ENCODE data around the gene ALAD.
"Not testable (repeated sequence)": the region's sequence is repeated elsewhere in the genome, so short reads cannot be mapped to it uniquely, and the experiment has no call there.

ALAD gene

GRCh38 chr9:113387560-113388230, 13.4 kb downstream of the ALAD start:
- no peaks in the 10 kb centered on the region for H3K9me3 ChIP-seq (ENCODE audit: insufficient read depth, low read length)
- H3K36me3 ChIP-seq (replicated peaks; ENCODE audit: low read depth, low read length) = peaks cover 23% of the 10 kb centered on the region
- no peak overlapping the region for H3K4me2 ChIP-seq (ENCODE audit: low read length)
- H2AFZ ChIP-seq (ENCODE audit: low read depth, low read length) = no peak overlapping the region
- no peak overlapping the region for H3K27ac ChIP-seq (ENCODE audit: low read length)
- H3K9ac ChIP-seq (ENCODE audit: low read length) = no peak overlapping the region
- no peak for TF ChIP-seq CTCF (IDR thresholded peaks at IDR 0.05; ENCODE audit: low read depth, low read length)
- no peak for TF ChIP-seq EZH2phosphoT487 (IDR thresholded peaks at IDR 0.05; ENCODE audit: low read depth)
- no peaks in the 10 kb centered on the region for H3K4me1 ChIP-seq (ENCODE audit: low read length)
- no peaks in the 10 kb centered on the region for H4K20me1 ChIP-seq (ENCODE audit: insufficient read depth, low read length)
- no peak overlapping the region for H3K4me3 ChIP-seq (ENCODE audit: low read length)
- no peaks in the 10 kb centered on the region for H3K79me2 ChIP-seq (ENCODE audit: low read length)
- H3K27me3 ChIP-seq (ENCODE audit: low read depth, low read length) = no peaks in the 10 kb centered on the region

- Histone ChIP-seq H3K9ac (ENCODE audit: low read length) (no peak overlapping the region), H3K4me2 (ENCODE audit: low read length) (no peak overlapping the region), H2AFZ (ENCODE audit: low read depth, low read length) (no peak overlapping the region), H3K27ac (ENCODE audit: low read length) (no peak overlapping the region), H3K79me2 (ENCODE audit: low read length) (no peaks in the 10 kb centered on the region), H3K36me3 (replicated peaks; ENCODE audit: low read depth, low read length) (peaks cover 18% of the 10 kb centered on the region), H3K27me3 (ENCODE audit: low read depth, low read length) (no peaks in the 10 kb centered on the region), H3K4me3 (ENCODE audit: low read length) (no peak overlapping the region), H3K9me3 (ENCODE audit: insufficient read depth, low read length) (no peaks in the 10 kb centered on the region), H4K20me1 (ENCODE audit: insufficient read depth, low read length) (no peaks in the 10 kb centered on the region), H3K4me1 (ENCODE audit: low read length) (no peaks in the 10 kb centered on the region)
- no peak for TF ChIP-seq EZH2phosphoT487 (IDR thresholded peaks at IDR 0.05; ENCODE audit: low read depth)
- no peak for TF ChIP-seq CTCF (IDR thresholded peaks at IDR 0.05; ENCODE audit: low read depth, low read length)
Measured at GRCh38 chr9:113386571-113387393, 14.3 kb downstream of the ALAD start.

- H3K9me3 ChIP-seq (ENCODE audit: insufficient read depth, low read length) = no peaks in the 10 kb centered on the region
- peaks cover under 1% of the 10 kb centered on the region for H3K36me3 ChIP-seq (replicated peaks; ENCODE audit: low read depth, low read length)
- H3K4me1 ChIP-seq (ENCODE audit: low read length) = peaks cover 38% of the 10 kb centered on the region
- H3K9ac ChIP-seq (ENCODE audit: low read length) = no peak overlapping the region
- no peak overlapping the region for H3K27ac ChIP-seq (ENCODE audit: low read length)
- no peak overlapping the region for H3K4me2 ChIP-seq (ENCODE audit: low read length)
- H2AFZ ChIP-seq (ENCODE audit: low read depth, low read length) = no peak overlapping the region
- TF ChIP-seq CTCF (IDR thresholded peaks at IDR 0.05; ENCODE audit: low read depth, low read length) (no peak), EZH2phosphoT487 (IDR thresholded peaks at IDR 0.05; ENCODE audit: low read depth) (no peak)
- no peaks in the 10 kb centered on the region for H3K79me2 ChIP-seq (ENCODE audit: low read length)
- no peak overlapping the region for H3K4me3 ChIP-seq (ENCODE audit: low read length)
- H3K27me3 ChIP-seq (ENCODE audit: low read depth, low read length) = no peaks in the 10 kb centered on the region
- no peaks in the 10 kb centered on the region for H4K20me1 ChIP-seq (ENCODE audit: insufficient read depth, low read length)
Measured at GRCh38 chr9:113381909-113382411, 19.1 kb downstream of the ALAD start.

- H3K36me3 ChIP-seq (replicated peaks; ENCODE audit: low read depth, low read length); H2AFZ ChIP-seq (ENCODE audit: low read depth, low read length); H3K9ac ChIP-seq (ENCODE audit: low read length); H3K27me3 ChIP-seq (ENCODE audit: low read depth, low read length); H3K4me3 ChIP-seq (ENCODE audit: low read length); H3K4me2 ChIP-seq (ENCODE audit: low read length); H3K27ac ChIP-seq (ENCODE audit: low read length); H3K79me2 ChIP-seq (ENCODE audit: low read length); H3K9me3 ChIP-seq (ENCODE audit: insufficient read depth, low read length); H4K20me1 ChIP-seq (ENCODE audit: insufficient read depth, low read length): not testable (repeated sequence)
- peaks cover 38% of the 10 kb centered on the region for H3K4me1 ChIP-seq (ENCODE audit: low read length)
Measured at GRCh38 chr9:113381441-113381840, 19.6 kb downstream of the ALAD start.

Measured in OCI-LY3 (cell line).